NAMALWA (cell line): ENCODE results near the gene SLIT3.
"Not testable (repeated sequence)": the region's sequence is repeated elsewhere in the genome, so short reads cannot be mapped to it uniquely, and the experiment has no call there.

Experiments
- DNase-seq: peaks from one replicate; pipeline ENCODE4 v3.0.0-alpha.2; 2015; ENCODE audit warnings: low spot score

SLIT3 gene

GRCh38 chr5:168638846-168639245, 662.1 kb downstream of the SLIT3 start:
- not testable (repeated sequence) for DNase-seq

- no peak for DNase-seq
These were observed 663.1 kb downstream of the SLIT3 start for GRCh38 chr5:168637793-168638192.

- no peak for DNase-seq
These were observed 663.7 kb downstream of the SLIT3 start for GRCh38 chr5:168637281-168637680.

- DNase-seq = not testable (repeated sequence)
These were observed 670.0 kb downstream of the SLIT3 start for GRCh38 chr5:168630958-168631357.

- no peak for DNase-seq
These were observed 676.0 kb downstream of the SLIT3 start for GRCh38 chr5:168624850-168625364.

- DNase-seq = no peak
These were observed 680.1 kb downstream of the SLIT3 start for GRCh38 chr5:168620807-168621206.

- DNase-seq = no peak
These were observed 686.3 kb downstream of the SLIT3 start for GRCh38 chr5:168614661-168615060.

GRCh38 chr5:168613996-168614395, 686.9 kb downstream of the SLIT3 start:
- DNase-seq = no peak

- no peak for DNase-seq
These were observed 687.5 kb downstream of the SLIT3 start for GRCh38 chr5:168613396-168613795.

GRCh38 chr5:168612996-168613395, 687.9 kb downstream of the SLIT3 start:
- no peak for DNase-seq

- DNase-seq = no peak
These were observed 688.8 kb downstream of the SLIT3 start for GRCh38 chr5:168612123-168612522.
